ENCODE data around the gene B3GNT3. TPM values are rescaled to one million over a fixed set of nuclear protein-coding genes. Genes with fewer than 3 reads are reported as not detected.
A peak's percentile ranks its signal among the peaks of the same experiment; 100 is the strongest.

The B3GNT3 gene
- total and polyA plus RNA-seq, 2 of the 4 experiments (the other 2 are of a cell fraction), result not detected

DNA sequence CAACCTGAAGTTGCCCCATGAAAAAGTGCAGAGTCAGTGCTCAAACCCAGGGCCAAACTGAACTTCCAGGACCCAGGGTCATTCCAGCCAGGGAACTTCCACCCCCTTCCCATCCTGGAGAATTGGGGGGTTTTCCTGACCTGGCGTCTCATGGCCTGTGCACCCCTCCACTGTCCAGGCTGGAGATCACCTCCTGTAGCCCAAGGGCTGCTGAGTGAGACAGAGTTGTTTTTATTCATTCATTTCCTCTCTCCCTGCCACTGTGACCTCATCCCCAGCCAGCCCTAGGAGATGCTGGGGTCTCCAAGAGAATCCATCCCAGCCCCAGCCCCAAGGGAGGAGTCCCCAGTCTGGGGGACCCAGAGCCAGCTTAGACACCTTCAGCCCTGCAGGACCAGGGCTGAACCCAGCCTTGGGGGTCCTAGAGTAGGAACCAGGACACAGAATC lies 39.5 kb upstream of the B3GNT3 start:
- no peak overlapping the region for H3K4me2 ChIP-seq (ENCODE audit: low read depth, low read length)
- H3K9me1 ChIP-seq (ENCODE audit: insufficient read depth, low read length), result no peaks in the 10 kb centered on the region
- H3K18ac ChIP-seq (ENCODE audit: low read depth, low read length), result no peak overlapping the region
- H3K4ac ChIP-seq (ENCODE audit: low read depth, low read length), result no peak overlapping the region
- H3K79me1 ChIP-seq (ENCODE audit: low read depth in 1 of 2, low read length in 2 of 2), result no peaks in the 10 kb centered on the region
- H2AK9ac ChIP-seq (replicated peaks; ENCODE audit: low read depth, low read length, poor library complexity), result no peak overlapping the region
- WGBS, 2 experiments (ENCODE audit: extremely low coverage in 2 of 2, insufficient read length in 1 of 2), result no CpG with 5 or more reads among the region's 1 CpG
- in situ Hi-C loops (cut with MboI; ENCODE audit: low sequenced_read_pairs) (no loop called here), intact Hi-C loops (cut with micrococcal nuclease) (no loop called here), dilution Hi-C loops (cut with HindIII; ENCODE audit: low sequenced_read_pairs, unreplicated experiment) (no loop called here)
- no peak overlapping the region for H4K91ac ChIP-seq (ENCODE audit: insufficient read depth, low read depth, low read length)
- H2BK20ac ChIP-seq (ENCODE audit: low read depth, low read length), result no peak overlapping the region
- no peak overlapping the region for H3K56ac ChIP-seq (ENCODE audit: extremely low read depth, insufficient read depth, low read length)
- H3K4me1 ChIP-seq (ENCODE audit: control insufficient read depth, insufficient read depth, low read length), result no peaks in the 10 kb centered on the region
- no peak overlapping the region for H2AK5ac ChIP-seq (ENCODE audit: low read depth, low read length)
- TF ChIP-seq, protein P1, sequence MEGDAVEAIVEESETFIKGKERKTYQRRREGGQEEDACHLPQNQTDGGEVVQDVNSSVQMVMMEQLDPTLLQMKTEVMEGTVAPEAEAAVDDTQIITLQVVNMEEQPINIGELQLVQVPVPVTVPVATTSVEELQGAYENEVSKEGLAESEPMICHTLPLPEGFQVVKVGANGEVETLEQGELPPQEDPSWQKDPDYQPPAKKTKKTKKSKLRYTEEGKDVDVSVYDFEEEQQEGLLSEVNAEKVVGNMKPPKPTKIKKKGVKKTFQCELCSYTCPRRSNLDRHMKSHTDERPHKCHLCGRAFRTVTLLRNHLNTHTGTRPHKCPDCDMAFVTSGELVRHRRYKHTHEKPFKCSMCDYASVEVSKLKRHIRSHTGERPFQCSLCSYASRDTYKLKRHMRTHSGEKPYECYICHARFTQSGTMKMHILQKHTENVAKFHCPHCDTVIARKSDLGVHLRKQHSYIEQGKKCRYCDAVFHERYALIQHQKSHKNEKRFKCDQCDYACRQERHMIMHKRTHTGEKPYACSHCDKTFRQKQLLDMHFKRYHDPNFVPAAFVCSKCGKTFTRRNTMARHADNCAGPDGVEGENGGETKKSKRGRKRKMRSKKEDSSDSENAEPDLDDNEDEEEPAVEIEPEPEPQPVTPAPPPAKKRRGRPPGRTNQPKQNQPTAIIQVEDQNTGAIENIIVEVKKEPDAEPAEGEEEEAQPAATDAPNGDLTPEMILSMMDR (conservative IDR thresholded peaks at IDR 0.05; ENCODE audit: low read depth, low read length), result no peak
- TF ChIP-seq CEBPB (IDR thresholded peaks at IDR 0.05; ENCODE audit: low read depth, low read length), result no peak
- TF ChIP-seq NFE2L2 (IDR thresholded peaks at IDR 0.05; ENCODE audit: low read depth, low read length), result no peak
- no peak for TF ChIP-seq CHD1 (IDR thresholded peaks at IDR 0.05; ENCODE audit: low read depth, low read length)
- TF ChIP-seq BHLHE40 (IDR thresholded peaks at IDR 0.05; ENCODE audit: low read depth, low read length), result no peak
- TF ChIP-seq SMC3 (IDR thresholded peaks at IDR 0.05; ENCODE audit: low read depth, low read length), result no peak
- TF ChIP-seq FOS (IDR thresholded peaks at IDR 0.05; ENCODE audit: low read depth, low read length), result no peak
- TF ChIP-seq, protein P2, sequence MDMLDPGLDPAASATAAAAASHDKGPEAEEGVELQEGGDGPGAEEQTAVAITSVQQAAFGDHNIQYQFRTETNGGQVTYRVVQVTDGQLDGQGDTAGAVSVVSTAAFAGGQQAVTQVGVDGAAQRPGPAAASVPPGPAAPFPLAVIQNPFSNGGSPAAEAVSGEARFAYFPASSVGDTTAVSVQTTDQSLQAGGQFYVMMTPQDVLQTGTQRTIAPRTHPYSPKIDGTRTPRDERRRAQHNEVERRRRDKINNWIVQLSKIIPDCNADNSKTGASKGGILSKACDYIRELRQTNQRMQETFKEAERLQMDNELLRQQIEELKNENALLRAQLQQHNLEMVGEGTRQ (IDR thresholded peaks at IDR 0.05; ENCODE audit: low read depth, low read length), result no peak
- no peak for TF ChIP-seq MAFK (IDR thresholded peaks at IDR 0.05; ENCODE audit: low read depth, low read length)
- TF ChIP-seq RCOR1 (IDR thresholded peaks at IDR 0.05; ENCODE audit: insufficient replicate concordance, low read length), result no peak
- no peak for TF ChIP-seq MAZ (IDR thresholded peaks at IDR 0.05; ENCODE audit: borderline replicate concordance, low read depth, low read length)
- no peak for TF ChIP-seq POLR2A (IDR thresholded peaks at IDR 0.05; ENCODE audit: low read depth, low read length)
- TF ChIP-seq, protein P3, sequence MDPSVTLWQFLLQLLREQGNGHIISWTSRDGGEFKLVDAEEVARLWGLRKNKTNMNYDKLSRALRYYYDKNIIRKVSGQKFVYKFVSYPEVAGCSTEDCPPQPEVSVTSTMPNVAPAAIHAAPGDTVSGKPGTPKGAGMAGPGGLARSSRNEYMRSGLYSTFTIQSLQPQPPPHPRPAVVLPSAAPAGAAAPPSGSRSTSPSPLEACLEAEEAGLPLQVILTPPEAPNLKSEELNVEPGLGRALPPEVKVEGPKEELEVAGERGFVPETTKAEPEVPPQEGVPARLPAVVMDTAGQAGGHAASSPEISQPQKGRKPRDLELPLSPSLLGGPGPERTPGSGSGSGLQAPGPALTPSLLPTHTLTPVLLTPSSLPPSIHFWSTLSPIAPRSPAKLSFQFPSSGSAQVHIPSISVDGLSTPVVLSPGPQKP (IDR thresholded peaks at IDR 0.05; ENCODE audit: borderline replicate concordance, low read depth, low read length), result no peak
- TF ChIP-seq RAD21 (IDR thresholded peaks at IDR 0.05; ENCODE audit: low read length), result no peak
- TF ChIP-seq MXI1 (IDR thresholded peaks at IDR 0.05; ENCODE audit: borderline replicate concordance, low read depth, low read length), result no peak
- no peak for TF ChIP-seq RFX5 (IDR thresholded peaks at IDR 0.05; ENCODE audit: low read depth, low read length)
- peaks cover 10% of the 10 kb centered on the region; the same call in 1 of the 2 replicates for H3K27me3 ChIP-seq (ENCODE audit: control insufficient read depth, insufficient read depth, low read length)
- H4K8ac ChIP-seq (ENCODE audit: low read depth in 2 of 2, low read length in 2 of 2), result no peak overlapping the region
- no peaks in the 10 kb centered on the region for H3K36me3 ChIP-seq (ENCODE audit: control insufficient read depth, insufficient read depth, low read length)
- H4K20me1 ChIP-seq (ENCODE audit: insufficient read depth, low read length), result no peaks in the 10 kb centered on the region
- no peak overlapping the region for H3K4me3 ChIP-seq (ENCODE audit: insufficient read depth, low read depth, low read length)
- H2BK15ac ChIP-seq (ENCODE audit: low read depth, low read length), result no peak overlapping the region
- no peak overlapping the region for H4K5ac ChIP-seq (ENCODE audit: low read depth, low read length)
- no peak overlapping the region for H3K14ac ChIP-seq (replicated peaks; ENCODE audit: low read depth, low read length)
- H3K9ac ChIP-seq (ENCODE audit: low read depth, low read length), result no peak overlapping the region
- no peak for ATAC-seq (ENCODE audit: low read depth)
- H2BK5ac ChIP-seq (ENCODE audit: low read depth, low read length, poor library complexity, severe bottlenecking), result no peak overlapping the region
- CTCF ChIA-PET, result no interaction called here
- H3K27ac ChIP-seq (ENCODE audit: insufficient read depth, low read length), result no peak overlapping the region
- H2AFZ ChIP-seq (replicated peaks; ENCODE audit: low read length, poor library complexity), result peak overlapping the region; percentile 63
- no peaks in the 10 kb centered on the region for H3K9me3 ChIP-seq (ENCODE audit: control insufficient read depth, insufficient read depth, low read length)
- H2BK120ac ChIP-seq (ENCODE audit: low read depth, low read length), result no peak overlapping the region
- no peak overlapping the region for H3K23ac ChIP-seq (ENCODE audit: low read depth, low read length)
- BruUV-seq (replicated peaks), result no TSS peak
- POLR2A ChIA-PET (ENCODE audit: unreplicated experiment), result no interaction called here
- DNase-seq, result no peak
